SJSA1 (cell line): ENCODE measurements around the gene PPP1R18. TPM values are rescaled to one million over a fixed set of nuclear protein-coding genes. Genes with fewer than 3 reads are reported as not detected.
A peak's percentile ranks its signal among the peaks of the same experiment; 100 is the strongest.
"Not testable (repeated sequence)": the region's sequence is repeated elsewhere in the genome, so short reads cannot be mapped to it uniquely, and the experiment has no call there.

Source experiments
- DNase-seq, 2 experiments: peaks; one replicate each; pipeline ENCODE4 v3.0.0-alpha.2; 2015 to 2020; ENCODE audit warnings: low spot score in 2 of 2, low read depth in 1 of 2
- H3K27ac ChIP-seq: fragments of 250-450 bp; sonication (Bioruptor Pico); 2 replicates; pipeline ENCODE4 v1.5.1; 2020; ENCODE audit warnings: mild to moderate bottlenecking, moderate library complexity
- H3K27me3 ChIP-seq: fragments of 250-450 bp; sonication (Bioruptor Pico); replicated peaks from 2 replicates; pipeline ENCODE4 v1.5.1; 2020; ENCODE audit warnings: mild to moderate bottlenecking, moderate library complexity
- H3K36me3 ChIP-seq: fragments of 250-450 bp; sonication (Bioruptor Pico); 2 replicates; pipeline ENCODE4 v1.5.1; 2020; ENCODE audit warnings: mild to moderate bottlenecking
- H3K4me1 ChIP-seq: fragments of 250-450 bp; sonication (Bioruptor Pico); replicated peaks from 2 replicates; pipeline ENCODE4 v1.6.1; 2021; ENCODE audit warnings: mild to moderate bottlenecking
- H3K4me3 ChIP-seq: fragments of 250-450 bp; sonication (Bioruptor Pico); 2 replicates; pipeline ENCODE4 v1.5.1; 2020; ENCODE audit warnings: mild to moderate bottlenecking
- H3K9me3 ChIP-seq: fragments of 250-450 bp; sonication (Bioruptor Pico); replicated peaks from 2 replicates; pipeline ENCODE4 v1.5.1; 2020; ENCODE audit warnings: mild to moderate bottlenecking
- total RNA-seq: library from RNA; depleted of rRNA; stranded (reverse); fragments of >200 nt; shearing (Covaris generic); gene quantifications from 2 replicates; pipeline ENCODE4 v1.2.3, GENCODE V29; 2014

Gene PPP1R18
- total RNA-seq, 1 experiment from 2014 or later: 76.8 TPM

- Histone ChIP-seq H3K4me1 (peaks cover 47% of the 10 kb centered on the region), H3K4me3 (no peak overlapping the region), H3K27me3 (no peaks in the 10 kb centered on the region), H3K9me3 (no peaks in the 10 kb centered on the region), H3K36me3 (peaks cover 85% of the 10 kb centered on the region), H3K27ac (no peak overlapping the region)
- no peak for DNase-seq
Measured at GRCh38 chr6:30679765-30680535, 6.5 kb downstream of the PPP1R18 start.

DNA sequence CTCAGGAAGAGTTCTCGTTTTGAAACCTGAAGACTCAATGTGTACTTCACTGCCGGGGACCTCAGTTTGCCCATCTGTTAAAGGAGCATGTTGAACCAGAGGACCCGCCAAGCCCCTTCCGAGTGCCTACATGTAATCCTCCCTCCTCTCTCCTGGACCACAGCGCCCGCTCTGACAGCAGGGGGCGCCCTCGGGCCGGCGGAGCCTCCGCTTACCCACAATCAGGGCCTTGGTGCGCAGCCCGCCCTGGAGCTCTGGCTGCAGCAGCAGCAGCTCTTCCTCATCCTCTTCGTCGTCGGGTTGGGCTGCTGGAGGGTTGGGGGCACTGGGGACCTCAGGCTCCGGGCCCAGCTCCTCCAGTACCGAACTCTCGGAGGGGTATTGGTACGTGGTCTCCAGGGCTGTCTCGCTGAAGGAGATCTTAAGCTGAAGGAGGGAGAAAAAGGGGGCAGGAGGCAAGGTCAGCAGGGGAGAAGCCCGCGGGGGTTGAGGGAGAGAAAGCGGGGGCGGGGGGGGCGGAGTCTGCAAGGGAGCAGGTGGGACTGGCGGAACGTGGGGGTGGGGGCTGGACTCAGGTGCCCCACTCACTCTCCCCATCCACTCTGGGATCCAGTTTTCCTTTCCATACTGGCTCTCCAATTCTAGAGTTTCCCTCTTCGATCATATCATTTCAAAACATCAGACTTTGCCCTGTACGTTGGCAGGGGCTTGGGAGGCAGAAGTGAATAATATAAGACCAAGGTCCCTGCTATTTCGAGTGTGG, 7.3 kb downstream of the PPP1R18 start:
- H3K4me1 ChIP-seq: peaks cover 45% of the 10 kb centered on the region
- DNase-seq: peak; percentile 82 to 84
- H3K9me3 ChIP-seq: no peaks in the 10 kb centered on the region
- 0 out of 2 replicates have a peak overlapping the region, but pooled peaks have one; percentile 2 for H3K4me3 ChIP-seq
- H3K27me3 ChIP-seq: no peaks in the 10 kb centered on the region
- H3K36me3 ChIP-seq: peaks cover 78% of the 10 kb centered on the region
- no peak overlapping the region for H3K27ac ChIP-seq

DNA sequence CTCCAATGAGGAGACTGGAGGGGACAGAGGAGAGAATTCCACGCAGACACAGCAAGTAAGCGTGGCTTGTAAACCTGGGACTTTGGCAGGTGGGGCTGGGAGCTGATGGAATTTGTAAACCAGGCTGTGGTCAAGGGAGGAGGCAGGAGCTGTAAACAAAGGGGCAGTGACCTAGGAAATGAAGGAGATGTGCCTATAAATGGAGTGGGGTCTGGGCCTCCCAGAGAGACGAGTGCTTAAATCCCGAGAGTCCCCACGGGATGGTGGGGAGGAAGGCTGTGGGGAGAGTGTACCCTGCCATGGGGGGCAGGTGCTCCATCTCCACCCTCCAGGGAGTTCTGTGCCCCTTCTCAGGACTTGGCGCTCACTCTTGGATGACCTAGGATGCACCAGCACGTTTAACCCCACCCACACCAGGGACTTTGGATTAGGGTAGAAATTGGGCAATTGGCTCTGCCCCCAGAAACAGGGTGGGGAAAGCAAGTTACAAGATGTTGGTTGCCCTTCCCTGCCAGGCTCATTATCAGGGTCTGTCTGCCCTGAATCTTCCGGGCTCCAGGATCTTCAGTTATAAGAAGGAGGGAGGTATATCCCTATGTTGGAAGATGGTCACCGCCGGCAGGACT, 9.7 kb downstream of the PPP1R18 start:
- no peak overlapping the region for H3K27ac ChIP-seq

GRCh38 chr6:30672445-30673253, 13.8 kb downstream of the PPP1R18 start, which contains the start of gene DHX16:
Gene DHX16, minus strand, starts transcription at chr6:30673006. Its CDS starts 165 bp downstream, at chr6:30672841.
- H3K4me3 ChIP-seq: peak within 1 kb of the TSS; percentile 72
- H3K27me3 ChIP-seq: no peaks in the 10 kb centered on the region
- no peak within 1 kb of the TSS for H3K27ac ChIP-seq
- H3K4me1 ChIP-seq: peaks cover 7% of the 10 kb centered on the region
- DNase-seq: peak; percentile 95 to 97
- peaks cover 55% of the 10 kb centered on the region for H3K36me3 ChIP-seq
- no peaks in the 10 kb centered on the region for H3K9me3 ChIP-seq

More for the DNA sequence above, 9.7 kb downstream of the PPP1R18 start:
- no peaks in the 10 kb centered on the region for H3K9me3 ChIP-seq
- peaks cover 58% of the 10 kb centered on the region for H3K36me3 ChIP-seq
- H3K27me3 ChIP-seq: no peaks in the 10 kb centered on the region
- no peak for DNase-seq
- peaks cover 30% of the 10 kb centered on the region for H3K4me1 ChIP-seq
- no peak overlapping the region for H3K4me3 ChIP-seq

- no peak for DNase-seq
- Histone ChIP-seq H3K27me3 (no peaks in the 10 kb centered on the region), H3K36me3 (peaks cover 54% of the 10 kb centered on the region), H3K27ac (no peak overlapping the region), H3K4me3 (no peak overlapping the region), H3K4me1 (peaks cover 7% of the 10 kb centered on the region), H3K9me3 (no peaks in the 10 kb centered on the region)
Measured at GRCh38 chr6:30670760-30671527, 15.5 kb downstream of the PPP1R18 start.

DNA sequence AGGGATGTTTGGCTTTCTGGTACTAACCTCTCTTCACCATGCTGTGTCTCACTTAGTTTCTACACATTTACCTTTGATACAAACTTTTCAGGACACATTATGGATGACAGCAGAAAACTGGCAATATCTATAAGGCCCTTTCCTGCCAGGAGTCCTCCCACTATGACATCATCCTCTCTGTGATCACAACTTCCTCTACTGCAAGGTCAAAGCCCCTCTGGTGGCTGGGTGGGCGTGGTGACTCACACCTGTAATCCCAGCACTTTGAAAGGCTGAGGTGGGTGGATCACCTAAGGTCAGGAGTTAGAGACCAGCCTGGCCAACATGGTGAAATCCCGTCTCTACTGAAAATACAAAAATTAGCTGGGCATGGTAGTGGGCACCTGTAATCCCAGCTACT, 20.1 kb downstream of the PPP1R18 start:
- peaks cover 92% of the 10 kb centered on the region for H3K36me3 ChIP-seq
- H3K9me3 ChIP-seq, H3K27ac ChIP-seq, DNase-seq, H3K4me3 ChIP-seq, H3K27me3 ChIP-seq, H3K4me1 ChIP-seq: not testable (repeated sequence)

DNA sequence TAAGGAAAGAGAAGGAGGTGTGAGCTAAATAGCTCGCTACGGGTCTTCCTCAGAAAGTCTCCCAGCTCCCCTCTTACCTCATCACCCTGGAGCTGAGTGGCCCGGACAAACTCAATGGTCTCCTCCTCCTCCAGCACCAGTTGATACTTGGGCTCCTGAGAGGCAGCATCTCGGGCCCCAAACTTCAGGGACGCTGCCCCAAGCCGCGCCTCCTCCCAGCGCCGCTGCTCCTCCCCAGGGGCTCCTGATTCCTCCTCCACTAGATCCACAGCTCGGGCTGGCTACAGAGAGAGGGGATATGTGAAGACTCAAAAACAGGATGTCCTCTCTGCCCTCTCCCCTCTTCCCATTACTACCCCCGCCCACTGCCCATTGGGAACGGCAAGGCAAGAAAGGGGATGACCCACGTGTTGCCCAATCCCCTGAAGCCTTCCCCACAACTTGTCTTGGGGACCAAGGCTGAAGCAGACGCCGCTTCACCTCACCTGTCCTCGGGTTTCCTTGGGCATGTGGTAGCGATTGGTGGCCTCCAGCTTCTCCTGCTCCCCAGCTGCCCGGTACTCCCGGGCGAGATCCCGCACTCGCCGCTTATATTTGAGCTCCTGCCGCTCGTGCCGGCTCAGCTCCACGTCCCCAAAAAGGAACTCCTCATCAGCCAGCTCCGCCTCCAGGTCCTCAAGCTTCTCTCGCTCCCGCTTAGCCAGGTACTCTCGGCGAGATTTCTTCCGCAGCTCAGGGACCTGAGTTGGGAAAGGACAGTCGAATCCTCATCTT, 21.3 kb downstream of the PPP1R18 start:
- H3K27me3 ChIP-seq: no peaks in the 10 kb centered on the region
- H3K36me3 ChIP-seq: peaks cover 92% of the 10 kb centered on the region
- no peak overlapping the region for H3K27ac ChIP-seq
- no peak overlapping the region for H3K4me3 ChIP-seq
- no peak for DNase-seq
- H3K4me1 ChIP-seq: no peaks in the 10 kb centered on the region
- H3K9me3 ChIP-seq: no peaks in the 10 kb centered on the region

DNA sequence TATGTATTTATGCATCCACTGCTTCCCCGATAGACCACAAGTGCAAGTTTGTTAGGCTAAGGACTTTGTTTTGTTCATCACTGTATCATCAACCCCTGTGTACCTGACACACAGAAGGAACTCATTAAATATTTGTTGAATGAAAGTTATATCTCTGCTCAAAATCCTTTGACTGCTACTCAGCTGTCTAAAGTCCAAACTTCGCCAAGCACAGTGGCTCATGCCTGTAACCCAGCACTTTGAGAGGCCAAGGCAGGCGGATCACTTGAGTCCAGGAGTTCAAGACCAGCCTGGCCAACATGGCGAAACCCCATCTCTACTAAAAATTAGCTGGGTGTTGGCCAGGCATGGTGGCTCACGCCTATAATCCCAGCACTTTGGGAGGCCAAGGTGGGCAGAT, 28.5 kb downstream of the PPP1R18 start:
- H3K27me3 ChIP-seq, DNase-seq, H3K4me3 ChIP-seq, H3K27ac ChIP-seq, H3K9me3 ChIP-seq, H3K4me1 ChIP-seq: not testable (repeated sequence)
- peaks cover 96% of the 10 kb centered on the region for H3K36me3 ChIP-seq

DNA sequence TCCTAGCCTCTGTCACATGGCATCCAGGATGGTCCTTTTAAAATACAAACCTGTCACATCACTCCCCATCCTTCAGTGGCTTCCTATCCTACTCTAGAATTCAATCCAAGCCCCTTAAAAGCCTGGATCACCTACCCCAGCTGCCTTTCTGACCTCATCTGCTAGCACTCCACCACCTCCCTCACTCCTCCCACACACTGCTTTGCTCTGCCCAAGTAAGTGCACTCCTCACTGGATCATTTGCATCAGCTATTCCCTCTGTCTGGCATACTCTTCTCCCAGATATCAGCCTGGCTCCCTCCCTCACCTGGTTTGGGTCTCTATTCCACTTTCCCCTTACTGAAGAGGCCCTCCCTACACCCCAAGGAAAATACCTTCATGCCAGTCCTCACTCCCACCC, 29.0 kb downstream of the PPP1R18 start:
- no peak overlapping the region for H3K4me3 ChIP-seq
- no peak for DNase-seq
- no peaks in the 10 kb centered on the region for H3K27me3 ChIP-seq
- peaks cover 96% of the 10 kb centered on the region for H3K36me3 ChIP-seq
- no peaks in the 10 kb centered on the region for H3K9me3 ChIP-seq
- H3K4me1 ChIP-seq: no peaks in the 10 kb centered on the region
- no peak overlapping the region for H3K27ac ChIP-seq

DNA sequence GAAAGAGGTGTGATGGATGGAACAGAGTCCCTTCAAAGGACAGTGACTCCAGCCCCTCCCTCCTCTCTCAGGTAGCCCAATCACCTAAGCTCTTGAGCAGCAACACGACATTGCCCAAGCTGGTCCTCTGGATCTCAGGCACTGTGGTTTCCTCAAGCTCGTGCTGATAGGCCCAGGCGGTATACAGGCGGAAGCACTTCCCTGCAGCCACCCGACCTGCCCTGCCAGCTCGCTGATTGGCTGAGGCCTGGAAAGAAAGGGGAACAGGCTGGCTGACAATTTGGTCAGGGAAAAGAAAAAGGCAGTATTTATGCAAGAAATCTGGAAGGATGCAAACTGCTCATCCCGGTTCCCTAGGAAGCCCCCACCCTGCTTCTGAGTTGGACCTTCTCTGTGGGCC, 29.9 kb downstream of the PPP1R18 start:
- no peak overlapping the region for H3K27ac ChIP-seq
- H3K9me3 ChIP-seq: no peaks in the 10 kb centered on the region
- no peaks in the 10 kb centered on the region for H3K4me1 ChIP-seq
- peaks cover 96% of the 10 kb centered on the region for H3K36me3 ChIP-seq
- DNase-seq: no peak
- H3K27me3 ChIP-seq: no peaks in the 10 kb centered on the region
- no peak overlapping the region for H3K4me3 ChIP-seq

DNA sequence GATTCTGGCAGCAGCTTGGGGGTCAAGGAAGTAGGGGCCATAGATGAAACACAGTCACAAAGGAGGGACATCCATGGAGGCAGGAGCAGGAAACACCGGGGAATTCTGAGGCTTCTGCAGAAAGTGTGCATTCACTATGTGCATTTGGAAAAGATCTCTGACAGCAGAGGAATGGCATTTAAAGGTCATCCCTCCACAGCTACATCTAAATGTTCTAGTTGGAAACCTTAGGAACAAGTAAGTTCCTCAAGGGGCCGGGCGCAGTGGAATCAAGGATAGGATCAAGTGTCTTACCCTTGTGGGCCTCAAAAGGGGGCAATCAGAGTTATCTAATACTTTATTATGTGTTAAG, 30.7 kb downstream of the PPP1R18 start:
- no peaks in the 10 kb centered on the region for H3K27me3 ChIP-seq
- no peaks in the 10 kb centered on the region for H3K4me1 ChIP-seq
- no peak overlapping the region for H3K4me3 ChIP-seq
- DNase-seq: no peak
- no peak overlapping the region for H3K27ac ChIP-seq
- H3K36me3 ChIP-seq: peaks cover 96% of the 10 kb centered on the region
- no peaks in the 10 kb centered on the region for H3K9me3 ChIP-seq
